ENCODE measurements around the gene GNG3.
"Not testable (repeated sequence)": the region's sequence is repeated elsewhere in the genome, so short reads cannot be mapped to it uniquely, and the experiment has no call there.

Gene GNG3

GRCh38 chr11:62707277-62707861, at the start of gene GNG3, which contains the start of gene BSCL2:
Gene GNG3 (plus strand): TSS chr11:62707676. CDS start chr11:62708296, 620 bp downstream.
Gene BSCL2 (minus strand): TSS chr11:62707424. CDS start chr11:62707195, 229 bp downstream.
- DNase-seq (ENCODE audit: low read depth): no peak

- DNase-seq (ENCODE audit: low read depth): peak; percentile 59
These were observed 42.9 kb upstream of the GNG3 start for GRCh38 chr11:62664405-62665074.

GRCh38 chr11:62665075-62665598, 42.3 kb upstream of the GNG3 start, which contains the start of the genes C11orf98 and CSKMT:
Gene C11orf98 (minus strand): TSS chr11:62665210. CDS start chr11:62665169, 41 bp downstream.
Gene CSKMT (plus strand): TSS chr11:62665312. CDS start chr11:62665880, 568 bp downstream.
- peak; percentile 88 for DNase-seq (ENCODE audit: low read depth)

- peak; percentile 76 for DNase-seq (ENCODE audit: low read depth)
These were observed 41.7 kb upstream of the GNG3 start for GRCh38 chr11:62665599-62666258.

GRCh38 chr11:62666259-62666926, 41.1 kb upstream of the GNG3 start:
- DNase-seq (ENCODE audit: low read depth): no peak

GRCh38 chr11:62667460-62667859, 40.0 kb upstream of the GNG3 start:
- no peak for DNase-seq (ENCODE audit: low read depth)

- no peak for DNase-seq (ENCODE audit: low read depth)
These were observed 37.9 kb upstream of the GNG3 start for GRCh38 chr11:62669420-62670161.

- no peak for DNase-seq (ENCODE audit: low read depth)
These were observed 36.3 kb upstream of the GNG3 start for GRCh38 chr11:62671236-62671607.

- DNase-seq (ENCODE audit: low read depth): peak; percentile 83
These were observed 35.7 kb upstream of the GNG3 start, which contains the start of the genes LBHD1 and UQCC3 for GRCh38 chr11:62671608-62672389. Gene LBHD1 (minus strand): TSS chr11:62672267. CDS start chr11:62670031, 2,236 bp downstream. Gene UQCC3 (plus strand): TSS chr11:62671673. CDS start chr11:62671746, 73 bp downstream.

- no peak for DNase-seq (ENCODE audit: low read depth)
These were observed 34.3 kb upstream of the GNG3 start for GRCh38 chr11:62673196-62673525.

- DNase-seq (ENCODE audit: low read depth): not testable (repeated sequence)
These were observed 32.1 kb upstream of the GNG3 start for GRCh38 chr11:62675415-62675814.

- no peak for DNase-seq (ENCODE audit: low read depth)
These were observed 30.8 kb upstream of the GNG3 start for GRCh38 chr11:62676698-62677097.

- no peak for DNase-seq (ENCODE audit: low read depth)
These were observed 30.3 kb upstream of the GNG3 start for GRCh38 chr11:62677156-62677555.

GRCh38 chr11:62677714-62678113, 29.8 kb upstream of the GNG3 start:
- DNase-seq (ENCODE audit: low read depth): no peak

GRCh38 chr11:62678433-62678769, 29.1 kb upstream of the GNG3 start:
- DNase-seq (ENCODE audit: low read depth): no peak

- peak; percentile 87 for DNase-seq (ENCODE audit: low read depth)
These were observed 28.4 kb upstream of the GNG3 start, which contains the start of gene UBXN1 for GRCh38 chr11:62678770-62679696. Gene UBXN1 (minus strand): TSS chr11:62679073. CDS start chr11:62678923, 150 bp downstream.

- DNase-seq (ENCODE audit: low read depth): peak; percentile 83
These were observed 26.6 kb upstream of the GNG3 start for GRCh38 chr11:62680825-62681240.

GRCh38 chr11:62682518-62682917, 25.0 kb upstream of the GNG3 start:
- DNase-seq (ENCODE audit: low read depth): no peak
